LNCaP clone FGC (cell line): Measurements from ENCODE around the gene LHFPL5.

ENCODE experiments used
- DNase-seq: peaks from one replicate; pipeline ENCODE4 v3.0.0-alpha.2; 2011; ENCODE audit warnings: low read depth
- H3K4me3 ChIP-seq: 2 replicates; pipeline ENCODE4 v1.5.1; 2011; ENCODE audit warnings: mild to moderate bottlenecking, low read depth, low read length, control low read depth
- TF ChIP-seq, protein P1 (sequence below): IDR thresholded peaks from 2 replicates; pipeline ENCODE4 v1.5.1; 2012; ENCODE audit warnings: mild to moderate bottlenecking; ENCODE audit not compliant: control insufficient read depth, insufficient read depth; ENCODE audit errors: extremely low read depth

LHFPL5 gene

DNA sequence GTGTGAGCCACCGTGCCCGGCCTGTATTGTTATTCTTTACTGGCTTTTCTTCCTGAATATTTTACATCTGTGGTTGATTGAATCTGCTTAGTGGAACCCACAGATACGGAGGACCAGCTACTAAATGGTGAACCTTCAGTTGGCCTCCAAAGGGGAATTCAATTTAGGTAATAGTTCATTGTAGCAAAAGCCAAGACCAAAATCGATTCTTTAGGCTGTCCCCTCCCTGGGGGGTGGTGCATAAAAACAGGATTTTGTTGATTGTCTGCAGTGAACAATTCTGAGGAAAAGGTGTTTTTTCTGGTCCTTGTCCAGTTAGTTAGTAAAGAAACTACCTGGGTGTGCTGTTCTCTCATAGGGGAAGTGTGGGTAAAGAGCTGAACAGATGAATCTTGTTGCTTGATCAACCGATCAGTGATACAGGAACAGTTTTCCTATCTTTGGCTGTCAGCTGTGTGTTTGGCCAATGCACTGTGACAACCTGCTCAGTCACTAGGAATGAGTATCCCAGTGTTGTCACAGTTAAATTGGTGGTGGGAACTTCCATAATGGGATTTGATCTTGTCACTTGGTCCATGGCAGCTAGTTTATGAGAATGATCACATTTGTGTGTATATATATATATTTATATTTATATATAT is 19.5 kb downstream of the LHFPL5 start:
- H3K4me3 ChIP-seq = no peak overlapping the region
- TF ChIP-seq, protein P1, sequence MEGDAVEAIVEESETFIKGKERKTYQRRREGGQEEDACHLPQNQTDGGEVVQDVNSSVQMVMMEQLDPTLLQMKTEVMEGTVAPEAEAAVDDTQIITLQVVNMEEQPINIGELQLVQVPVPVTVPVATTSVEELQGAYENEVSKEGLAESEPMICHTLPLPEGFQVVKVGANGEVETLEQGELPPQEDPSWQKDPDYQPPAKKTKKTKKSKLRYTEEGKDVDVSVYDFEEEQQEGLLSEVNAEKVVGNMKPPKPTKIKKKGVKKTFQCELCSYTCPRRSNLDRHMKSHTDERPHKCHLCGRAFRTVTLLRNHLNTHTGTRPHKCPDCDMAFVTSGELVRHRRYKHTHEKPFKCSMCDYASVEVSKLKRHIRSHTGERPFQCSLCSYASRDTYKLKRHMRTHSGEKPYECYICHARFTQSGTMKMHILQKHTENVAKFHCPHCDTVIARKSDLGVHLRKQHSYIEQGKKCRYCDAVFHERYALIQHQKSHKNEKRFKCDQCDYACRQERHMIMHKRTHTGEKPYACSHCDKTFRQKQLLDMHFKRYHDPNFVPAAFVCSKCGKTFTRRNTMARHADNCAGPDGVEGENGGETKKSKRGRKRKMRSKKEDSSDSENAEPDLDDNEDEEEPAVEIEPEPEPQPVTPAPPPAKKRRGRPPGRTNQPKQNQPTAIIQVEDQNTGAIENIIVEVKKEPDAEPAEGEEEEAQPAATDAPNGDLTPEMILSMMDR = no peak
- no peak for DNase-seq

DNA sequence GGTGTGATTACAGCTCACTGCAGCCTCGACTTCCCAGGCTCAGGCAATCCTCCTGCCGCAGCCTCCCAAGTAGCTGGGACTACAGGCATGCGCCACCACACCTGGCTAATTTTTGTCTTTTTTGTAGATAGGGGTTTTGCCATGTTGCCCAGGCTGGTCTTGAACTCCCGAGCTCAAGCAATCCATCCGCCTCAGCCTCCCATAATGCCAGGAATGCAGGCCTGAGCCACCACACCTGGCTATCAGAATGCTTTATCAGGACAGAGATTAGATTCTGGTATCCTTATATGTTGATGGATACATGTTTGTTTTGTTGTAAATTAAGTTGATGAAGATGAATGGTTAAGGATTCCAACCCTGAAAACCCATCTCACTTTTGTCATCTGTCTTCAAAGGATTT is 24.2 kb downstream of the LHFPL5 start:
- H3K4me3 ChIP-seq = no peak overlapping the region
- no peak for DNase-seq
- TF ChIP-seq, protein P1 = no peak

DNA sequence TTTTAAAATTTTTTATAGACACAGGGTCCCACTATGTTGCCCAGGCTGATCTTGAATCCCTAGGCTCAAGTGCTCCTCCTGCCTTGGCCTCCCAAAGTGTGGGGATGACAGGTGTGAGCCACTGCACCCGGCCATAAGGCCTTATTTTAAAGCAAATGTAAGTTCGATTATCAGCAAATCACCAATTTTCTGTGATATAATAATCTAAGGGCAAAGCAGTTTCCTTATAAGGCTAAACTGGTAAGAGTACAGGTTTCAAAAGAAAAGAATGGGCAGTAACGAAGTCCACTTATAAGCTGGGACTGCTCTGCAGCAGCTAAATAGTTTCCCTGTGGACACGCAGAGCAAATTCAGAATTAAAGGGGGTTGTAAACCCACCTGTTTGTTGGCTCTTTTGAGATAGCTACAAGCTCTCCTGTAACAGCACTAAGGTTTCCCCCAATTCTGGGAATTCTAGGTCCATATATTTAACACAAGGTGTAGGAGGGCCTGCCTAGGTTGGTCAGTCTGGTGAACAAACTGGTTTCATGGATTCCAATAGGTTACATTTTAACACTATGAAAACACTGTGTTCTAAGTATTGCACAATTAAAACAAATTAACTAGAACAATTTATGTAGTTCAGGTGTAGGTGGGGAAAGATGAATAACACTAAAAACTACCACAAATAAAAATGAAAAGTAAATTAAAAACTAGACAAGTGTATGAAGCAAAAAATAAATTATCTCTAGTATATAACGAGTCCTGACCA is 26.3 kb downstream of the LHFPL5 start:
- H3K4me3 ChIP-seq = no peak overlapping the region
- peak; percentile 3 for DNase-seq
- TF ChIP-seq, protein P1 = no peak

DNA sequence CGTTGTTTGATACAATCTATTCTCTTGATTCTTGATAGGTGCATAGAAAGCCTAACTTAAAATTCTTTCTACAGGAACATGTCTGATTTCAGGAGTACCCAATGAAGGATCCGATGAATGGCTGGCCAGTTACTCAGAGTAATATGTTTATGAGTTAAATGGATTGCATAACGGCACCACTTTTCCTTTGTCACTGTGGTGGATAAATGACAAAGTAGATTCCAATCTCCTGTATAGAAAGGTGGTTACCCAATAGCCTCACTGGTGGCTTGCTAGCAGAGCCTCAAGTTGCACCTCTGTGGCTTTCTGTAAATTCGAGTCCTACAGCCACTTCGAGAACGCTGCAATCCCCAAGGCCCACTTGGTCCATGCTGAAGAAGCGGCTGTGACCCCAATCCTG is 28.4 kb downstream of the LHFPL5 start:
- DNase-seq = no peak
- TF ChIP-seq, protein P1 = no peak
- H3K4me3 ChIP-seq = no peak overlapping the region

DNA sequence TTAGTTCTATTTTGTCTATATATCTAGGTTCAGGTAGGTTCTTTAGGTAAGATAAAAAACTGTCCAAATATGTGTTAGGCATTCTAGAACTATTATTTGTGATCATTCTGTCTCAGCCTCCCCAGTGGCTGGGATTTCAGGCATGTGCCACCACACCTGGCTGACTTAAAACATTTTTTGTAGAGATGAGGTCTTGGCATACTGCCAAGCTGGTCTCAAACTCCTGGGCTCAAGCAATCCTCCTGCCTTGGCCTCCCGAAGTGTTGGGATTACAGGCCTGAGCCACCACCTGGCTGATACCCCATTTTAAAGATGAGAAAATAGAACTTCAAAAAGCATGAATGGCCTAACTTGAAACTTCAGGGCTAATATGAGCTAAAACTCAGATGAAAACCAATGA is 33.9 kb downstream of the LHFPL5 start:
- no peak overlapping the region for H3K4me3 ChIP-seq
- TF ChIP-seq, protein P1 = no peak
- DNase-seq = no peak

DNA sequence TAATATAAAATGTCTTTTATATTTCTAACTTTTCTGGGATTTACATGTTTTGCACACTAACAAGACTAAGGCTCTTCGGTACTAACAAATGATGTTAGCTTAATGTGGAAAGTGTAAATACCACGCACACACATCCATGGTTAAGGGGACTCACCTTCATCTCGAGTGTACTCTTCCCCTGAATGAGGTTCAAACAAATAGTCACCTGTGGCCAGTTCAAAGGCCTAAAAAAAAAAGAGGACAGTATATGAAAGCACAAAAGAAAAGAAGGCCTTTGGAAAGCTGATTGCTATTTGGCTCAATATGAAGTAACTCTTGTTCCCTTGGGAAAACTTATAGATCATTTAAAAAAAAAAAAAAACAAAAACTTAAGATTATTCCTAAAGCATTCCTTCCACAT is 37.2 kb downstream of the LHFPL5 start:
- TF ChIP-seq, protein P1 = no peak
- DNase-seq = no peak
- H3K4me3 ChIP-seq = no peak overlapping the region
